Hepatocyte (in vitro differentiated cells): ENCODE data around the gene DDX5. TPM values are rescaled to one million over a fixed set of nuclear protein-coding genes. Genes with fewer than 3 reads are reported as not detected.

Experiments
- DNase-seq: peaks from one replicate; pipeline ENCODE4 v3.0.0-alpha.2; 2016; ENCODE audit warnings: low spot score
- H2AFZ ChIP-seq: fragments of 200-600 bp; sonication (generic); 2 replicates; pipeline ENCODE4 v1.6.0; 2016; ENCODE audit warnings: antibody characterized with exemption, mild to moderate bottlenecking
- H3K27ac ChIP-seq: fragments of 200-600 bp; sonication (generic); 2 replicates; pipeline ENCODE4 v1.5.1; 2016; ENCODE audit warnings: mild to moderate bottlenecking
- H3K27me3 ChIP-seq: fragments of 200-600 bp; sonication (generic); 2 replicates; pipeline ENCODE4 v1.6.1; 2016
- H3K36me3 ChIP-seq: fragments of 200-600 bp; sonication (generic); replicated peaks from 2 replicates; pipeline ENCODE4 v1.5.1; 2016; ENCODE audit warnings: low read depth; ENCODE audit not compliant: insufficient read depth
- H3K4me1 ChIP-seq: fragments of 200-600 bp; sonication (generic); 2 replicates; pipeline ENCODE4 v1.5.1; 2016; ENCODE audit warnings: mild to moderate bottlenecking, moderate library complexity; ENCODE audit not compliant: insufficient read depth
- H3K4me2 ChIP-seq: fragments of 200-600 bp; sonication (generic); 2 replicates; pipeline ENCODE4 v1.6.0; 2016
- H3K4me3 ChIP-seq: fragments of 200-600 bp; sonication (generic); 2 replicates; pipeline ENCODE4 v1.5.1; 2016; ENCODE audit warnings: mild to moderate bottlenecking
- H3K79me2 ChIP-seq: fragments of 200-600 bp; sonication (generic); 2 replicates; pipeline ENCODE4 v1.6.0; 2017; ENCODE audit warnings: mild to moderate bottlenecking
- H3K9me2 ChIP-seq: fragments of 200-600 bp; sonication (generic); replicated peaks from 2 replicates; pipeline ENCODE4 v1.6.0; 2017; ENCODE audit warnings: mild to moderate bottlenecking; ENCODE audit not compliant: insufficient read depth
- H3K9me3 ChIP-seq: fragments of 200-600 bp; sonication (generic); 2 replicates; pipeline ENCODE4 v1.5.1; 2016; ENCODE audit warnings: low read depth, mild to moderate bottlenecking
- H4K20me1 ChIP-seq: fragments of 200-600 bp; sonication (generic); 2 replicates; pipeline ENCODE4 v1.6.0; 2016; ENCODE audit warnings: mild to moderate bottlenecking; ENCODE audit not compliant: insufficient read depth, poor library complexity, severe bottlenecking
- EZH2 ChIP-seq: fragments of 200-600 bp; sonication (generic); IDR thresholded peaks from 2 replicates; pipeline ENCODE4 v1.6.1; 2016; ENCODE audit warnings: antibody characterized with exemption, mild to moderate bottlenecking, borderline replicate concordance
- EZH2phosphoT487 ChIP-seq: fragments of 200-600 bp; sonication (generic); IDR thresholded peaks from one replicate; pipeline ENCODE4 v1.6.1; 2018; ENCODE audit warnings: antibody characterized with exemption, mild to moderate bottlenecking, low read depth, moderate library complexity; ENCODE audit not compliant: unreplicated experiment, severe bottlenecking
- WGBS: methylation state at CpG from one replicate; pipeline ENCODE4 v1.1.6; 2016; ENCODE audit warnings: low lambda C conversion rate; ENCODE audit errors: missing lambda C conversion rate; 5-methylcytosine and 5-hydroxymethylcytosine counted together
- polyA plus RNA-seq: library from polyadenylated mRNA; unstranded; fragments of >200 nt; fragmentation: Nextera tagmentation; extraction: Ambion mirVana; gene quantifications from 2 replicates; pipeline ENCODE4 v1.2.1, GENCODE V29; 2016
- total RNA-seq: library from RNA; depleted of rRNA; stranded (reverse); fragments of >200 nt; gene quantifications from 2 replicates; pipeline ENCODE4 v1.2.3, GENCODE V29; 2014
- TF ChIP-seq, protein P1 (sequence below): fragments of 200-600 bp; sonication (generic); IDR thresholded peaks from 2 replicates; pipeline ENCODE4 v1.5.1; 2016; ENCODE audit warnings: antibody characterized with exemption, mild to moderate bottlenecking; ENCODE audit not compliant: poor library complexity

DDX5 gene
- total RNA-seq (786 and 790 TPM in 2 replicates), polyA plus RNA-seq (513 and 519 TPM in 2 replicates)

- Histone ChIP-seq H3K9me3 (no peaks in the 10 kb centered on the region), H3K27me3 (no peaks in the 10 kb centered on the region), H3K9me2 (no peaks in the 10 kb centered on the region), H3K4me2 (peak within 1 kb of the TSS; percentile 88), H2AFZ (peak within 1 kb of the TSS; percentile 49), H3K27ac (peak within 1 kb of the TSS; percentile 100), H4K20me1 (peaks cover 70% of the 10 kb centered on the region), H3K4me3 (peak within 1 kb of the TSS; percentile 93), H3K4me1 (peaks cover 13% of the 10 kb centered on the region), H3K79me2 (peaks cover 81% of the 10 kb centered on the region), H3K36me3 (peaks cover 5% of the 10 kb centered on the region)
- WGBS, result 2% methylated on average over 16 of the region's 31 CpGs
- peak; percentile 99 for DNase-seq
- no peak for TF ChIP-seq EZH2
- TF ChIP-seq, protein P1, sequence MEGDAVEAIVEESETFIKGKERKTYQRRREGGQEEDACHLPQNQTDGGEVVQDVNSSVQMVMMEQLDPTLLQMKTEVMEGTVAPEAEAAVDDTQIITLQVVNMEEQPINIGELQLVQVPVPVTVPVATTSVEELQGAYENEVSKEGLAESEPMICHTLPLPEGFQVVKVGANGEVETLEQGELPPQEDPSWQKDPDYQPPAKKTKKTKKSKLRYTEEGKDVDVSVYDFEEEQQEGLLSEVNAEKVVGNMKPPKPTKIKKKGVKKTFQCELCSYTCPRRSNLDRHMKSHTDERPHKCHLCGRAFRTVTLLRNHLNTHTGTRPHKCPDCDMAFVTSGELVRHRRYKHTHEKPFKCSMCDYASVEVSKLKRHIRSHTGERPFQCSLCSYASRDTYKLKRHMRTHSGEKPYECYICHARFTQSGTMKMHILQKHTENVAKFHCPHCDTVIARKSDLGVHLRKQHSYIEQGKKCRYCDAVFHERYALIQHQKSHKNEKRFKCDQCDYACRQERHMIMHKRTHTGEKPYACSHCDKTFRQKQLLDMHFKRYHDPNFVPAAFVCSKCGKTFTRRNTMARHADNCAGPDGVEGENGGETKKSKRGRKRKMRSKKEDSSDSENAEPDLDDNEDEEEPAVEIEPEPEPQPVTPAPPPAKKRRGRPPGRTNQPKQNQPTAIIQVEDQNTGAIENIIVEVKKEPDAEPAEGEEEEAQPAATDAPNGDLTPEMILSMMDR, result no peak
- TF ChIP-seq EZH2phosphoT487, result no peak
These were observed at the start of gene DDX5 for GRCh38 chr17:64506201-64506575. TSS of gene DDX5 (minus strand) at chr17:64506289. CDS start at chr17:64506119, 170 bp downstream.

DNA sequence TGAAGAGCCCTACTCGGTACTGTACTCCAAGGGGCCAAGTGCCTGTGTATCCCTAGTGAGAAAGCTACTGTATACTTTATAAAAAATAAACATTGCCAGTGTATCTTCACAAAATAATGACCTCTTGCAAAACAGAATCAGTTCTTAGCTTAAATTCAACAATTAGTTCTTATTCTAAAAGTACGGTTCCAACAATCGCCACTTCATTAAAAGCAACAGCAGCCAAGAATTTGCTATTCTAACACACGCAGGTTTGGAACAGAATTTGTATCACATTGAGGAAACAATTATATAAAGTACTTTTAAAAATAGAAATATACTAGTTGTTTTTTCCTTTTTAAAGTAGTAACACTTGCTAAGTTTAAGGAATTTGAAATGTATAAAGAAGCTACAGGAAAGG lies 49.2 kb upstream of the DDX5 start:
- DNase-seq, result no peak
- no peak overlapping the region for H3K27ac ChIP-seq
- TF ChIP-seq EZH2phosphoT487, result no peak
- TF ChIP-seq EZH2, result no peak
- TF ChIP-seq, protein P1, result no peak
- H4K20me1 ChIP-seq, result no peaks in the 10 kb centered on the region
- H3K9me2 ChIP-seq, result no peaks in the 10 kb centered on the region
- H3K4me1 ChIP-seq, result no peaks in the 10 kb centered on the region
- no peaks in the 10 kb centered on the region for H3K79me2 ChIP-seq
- H3K36me3 ChIP-seq, result no peaks in the 10 kb centered on the region
- H2AFZ ChIP-seq, result no peak overlapping the region
- H3K27me3 ChIP-seq, result no peaks in the 10 kb centered on the region
- H3K4me3 ChIP-seq, result no peak overlapping the region
- H3K4me2 ChIP-seq, result no peak overlapping the region
- WGBS, result 100% methylated on average over 4 of the region's 4 CpGs
- no peaks in the 10 kb centered on the region for H3K9me3 ChIP-seq

GRCh38 chr17:64554028-64554637 lies 48.0 kb upstream of the DDX5 start:
- TF ChIP-seq EZH2 (no peak), EZH2phosphoT487 (no peak)
- TF ChIP-seq, protein P1, result no peak
- Histone ChIP-seq H3K36me3 (no peaks in the 10 kb centered on the region), H3K27me3 (no peaks in the 10 kb centered on the region), H3K79me2 (no peaks in the 10 kb centered on the region), H3K4me1 (no peaks in the 10 kb centered on the region), H2AFZ (no peak overlapping the region), H3K27ac (no peak overlapping the region), H3K9me3 (no peaks in the 10 kb centered on the region), H4K20me1 (no peaks in the 10 kb centered on the region), H3K4me2 (no peak overlapping the region), H3K9me2 (no peaks in the 10 kb centered on the region), H3K4me3 (no peak overlapping the region)
- DNase-seq, result no peak

DNA sequence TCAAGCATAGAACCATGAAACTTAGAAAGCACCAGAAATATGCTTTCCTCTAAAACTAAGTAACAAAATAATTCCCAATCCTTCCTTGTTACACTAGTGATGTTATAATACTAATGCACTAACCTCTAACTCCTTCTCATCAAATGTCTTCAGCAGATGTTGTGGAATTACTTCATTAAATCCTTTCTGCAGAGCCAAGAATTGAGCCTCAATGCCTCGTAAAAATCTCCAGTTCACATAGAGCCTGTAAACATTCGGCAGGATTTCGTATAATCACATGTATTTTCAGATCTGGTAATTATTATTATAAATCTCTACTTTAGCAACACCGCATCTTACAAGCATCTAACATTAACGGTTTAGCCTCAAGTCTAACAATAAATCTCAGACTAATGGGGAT lies 45.4 kb upstream of the DDX5 start:
- Histone ChIP-seq H3K9me3 (no peaks in the 10 kb centered on the region), H3K36me3 (no peaks in the 10 kb centered on the region)

More for the DNA sequence above, 45.4 kb upstream of the DDX5 start:
- H3K27me3 ChIP-seq, result no peaks in the 10 kb centered on the region
- no peak overlapping the region for H3K4me3 ChIP-seq
- WGBS, result 68% methylated on average over 5 of the region's 5 CpGs
- H2AFZ ChIP-seq, result no peak overlapping the region
- no peaks in the 10 kb centered on the region for H3K4me1 ChIP-seq
- H4K20me1 ChIP-seq, result no peaks in the 10 kb centered on the region
- no peak overlapping the region for H3K4me2 ChIP-seq
- no peaks in the 10 kb centered on the region for H3K79me2 ChIP-seq
- no peaks in the 10 kb centered on the region for H3K9me2 ChIP-seq
- no peak for DNase-seq
- TF ChIP-seq EZH2 (no peak), EZH2phosphoT487 (no peak)
- TF ChIP-seq, protein P1, result no peak
- no peak overlapping the region for H3K27ac ChIP-seq
